ENCODE data around the gene MISP. TPM values are rescaled to one million over a fixed set of nuclear protein-coding genes. Genes with fewer than 3 reads are reported as not detected.

MISP gene
- total and polyA plus RNA-seq, 2 of the 4 experiments (the other 2 are of a cell fraction) = not detected

DNA sequence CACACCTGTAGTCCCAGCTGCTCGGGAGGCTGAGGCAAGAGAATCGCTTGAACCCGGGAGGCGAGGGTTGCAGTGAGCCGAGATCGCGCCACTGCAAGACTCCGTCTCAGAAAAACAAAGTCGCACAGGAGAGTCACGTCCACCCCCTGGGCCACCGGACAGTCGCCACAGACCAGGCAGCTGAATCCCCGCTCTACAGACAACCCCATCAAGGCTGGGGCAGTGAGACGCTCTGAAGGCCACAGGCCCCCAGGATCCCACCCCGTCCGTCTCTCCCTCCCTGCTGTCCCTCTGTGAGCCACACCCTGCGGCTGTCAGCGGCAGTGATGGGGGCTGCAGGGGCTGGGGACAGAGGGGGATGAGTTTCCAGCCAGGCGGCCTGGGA lies 30.9 kb downstream of the MISP start:
- H3K36me3 ChIP-seq (ENCODE audit: control insufficient read depth, insufficient read depth, low read length) = no peaks in the 10 kb centered on the region
- no peak for DNase-seq
- peak overlapping the region; percentile 96 for H2BK120ac ChIP-seq (ENCODE audit: low read depth, low read length)
- peaks cover 3% of the 10 kb centered on the region; the same call in 1 of the 2 replicates for H4K20me1 ChIP-seq (ENCODE audit: insufficient read depth, low read length)
- intact Hi-C loops (cut with micrococcal nuclease) (loop anchor here (2.0 kb wide), 1 partner anchor 15 kb away; the partner anchor contains the start of gene PTBP1), in situ Hi-C loops (cut with MboI; ENCODE audit: low sequenced_read_pairs) (no loop called here), dilution Hi-C loops (cut with HindIII; ENCODE audit: low sequenced_read_pairs, unreplicated experiment) (no loop called here)
- no peak overlapping the region for H3K4me3 ChIP-seq (ENCODE audit: insufficient read depth, low read depth, low read length)
- H3K9me3 ChIP-seq (ENCODE audit: control insufficient read depth, insufficient read depth, low read length) = no peaks in the 10 kb centered on the region
- H3K4me1 ChIP-seq (ENCODE audit: control insufficient read depth, insufficient read depth, low read length) = peaks cover 19% of the 10 kb centered on the region
- no peak overlapping the region for H3K9ac ChIP-seq (ENCODE audit: low read depth, low read length)
- peak overlapping the region; percentile 98 for H3K4ac ChIP-seq (ENCODE audit: low read depth, low read length)
- H3K14ac ChIP-seq (replicated peaks; ENCODE audit: low read depth, low read length) = peak overlapping the region; percentile 93
- BruUV-seq (replicated peaks) = no TSS peak
- peak overlapping the region; percentile 84 for H2BK20ac ChIP-seq (ENCODE audit: low read depth, low read length)
- CTCF ChIA-PET = interaction anchor here (0.7 kb wide), 1 partner anchor 11 kb away, joined by 7 read pairs; no protein-coding TSS in a partner anchor
- peak overlapping the region; percentile 98 for H2AK5ac ChIP-seq (ENCODE audit: low read depth, low read length)
- 95% methylated on average over 15 of the region's 19 CpGs; no CpG with 5 or more reads in 1 of the 2 experiments for WGBS, 2 experiments (ENCODE audit: extremely low coverage in 2 of 2, insufficient read length in 1 of 2)
- peak overlapping the region; percentile 91 for H4K5ac ChIP-seq (ENCODE audit: low read depth, low read length)
- peak overlapping the region; percentile 78 for H2AK9ac ChIP-seq (replicated peaks; ENCODE audit: low read depth, low read length, poor library complexity)
- peak overlapping the region; percentile 89 for H3K18ac ChIP-seq (ENCODE audit: low read depth, low read length)
- H2BK5ac ChIP-seq (ENCODE audit: low read depth, low read length, poor library complexity, severe bottlenecking) = peak overlapping the region; percentile 33
- H3K23ac ChIP-seq (ENCODE audit: low read depth, low read length) = peak overlapping the region; percentile 79
- H3K56ac ChIP-seq (ENCODE audit: extremely low read depth, insufficient read depth, low read length) = peak overlapping the region; percentile 30; the same call in 1 of the 2 replicates
- H3K9me1 ChIP-seq (ENCODE audit: insufficient read depth, low read length) = peaks cover 15% of the 10 kb centered on the region
- peak overlapping the region; percentile 54; the same call in 1 of the 3 replicates for H2BK15ac ChIP-seq (ENCODE audit: low read depth, low read length)
- H3K27me3 ChIP-seq (ENCODE audit: control insufficient read depth, insufficient read depth, low read length) = no peaks in the 10 kb centered on the region
- peaks cover 2 to 38% of the 10 kb centered on the region in 2 experiments; a peak in 2 of 4 replicates for H3K79me1 ChIP-seq (ENCODE audit: low read depth in 1 of 2, low read length in 2 of 2)
- H3K27ac ChIP-seq (ENCODE audit: insufficient read depth, low read length) = peak overlapping the region; percentile 37; the same call in 1 of the 2 replicates
- peak overlapping the region; percentile 96 for H4K91ac ChIP-seq (ENCODE audit: insufficient read depth, low read depth, low read length)
- POLR2A ChIA-PET (ENCODE audit: unreplicated experiment) = interaction anchor here (0.8 kb wide), 1 partner anchor 80 kb away, joined by 3 read pairs; no protein-coding TSS in a partner anchor
- TF ChIP-seq MAFK (IDR thresholded peaks at IDR 0.05; ENCODE audit: low read depth, low read length) (no peak), RCOR1 (IDR thresholded peaks at IDR 0.05; ENCODE audit: insufficient replicate concordance, low read length) (no peak), RAD21 (IDR thresholded peaks at IDR 0.05; ENCODE audit: low read length) (no peak), CHD1 (IDR thresholded peaks at IDR 0.05; ENCODE audit: low read depth, low read length) (no peak), BHLHE40 (IDR thresholded peaks at IDR 0.05; ENCODE audit: low read depth, low read length) (no peak)
- H2AFZ ChIP-seq (replicated peaks; ENCODE audit: low read length, poor library complexity) = peak overlapping the region; percentile 80
- ATAC-seq (ENCODE audit: low read depth) = no peak
- no peak overlapping the region; the same call in 1 of the 2 replicates for H3K4me2 ChIP-seq (ENCODE audit: low read depth, low read length)
- peak overlapping the region; percentile 74 to 90; a peak in 2 of 4 replicates for H4K8ac ChIP-seq (ENCODE audit: low read depth in 2 of 2, low read length in 2 of 2)
